SU-DHL-6 (cell line): ENCODE results near the gene TRRAP.

Experiments
- H2AFZ ChIP-seq: fragments of 200-600 bp; sonication (generic); 2 replicates; pipeline ENCODE4 v1.6.1; 2014; ENCODE audit warnings: low read depth, mild to moderate bottlenecking, moderate library complexity, mixed read lengths, antibody characterized with exemption, low read length; ENCODE audit not compliant: severe bottlenecking
- H3F3A ChIP-seq: fragments of 200-600 bp; shearing (Covaris generic); 2 replicates; pipeline ENCODE4 v1.6.0; 2016; ENCODE audit warnings: antibody characterized with exemption, mild to moderate bottlenecking; ENCODE audit not compliant: insufficient read depth
- H3K27ac ChIP-seq: fragments of 200-600 bp; sonication (generic); 2 replicates; pipeline ENCODE4 v1.5.1; 2016; ENCODE audit warnings: low read depth, mild to moderate bottlenecking, low read length, moderate library complexity, mixed read lengths
- H3K27me3 ChIP-seq: fragments of 200-600 bp; sonication (generic), shearing (Covaris generic); 2 replicates; pipeline ENCODE4 v1.6.0; 2014; ENCODE audit warnings: mild to moderate bottlenecking, low read length
- H3K36me3 ChIP-seq: fragments of 200-600 bp; sonication (generic); 2 replicates; pipeline ENCODE4 v1.6.1; 2014; ENCODE audit warnings: mild to moderate bottlenecking, low read length, mixed read lengths
- H3K4me2 ChIP-seq: fragments of 300-600, 200-600 bp; shearing (Covaris generic), sonication (generic); 2 replicates; pipeline ENCODE4 v1.6.0; 2014; ENCODE audit warnings: low read length, low read depth, mild to moderate bottlenecking; ENCODE audit not compliant: poor library complexity, severe bottlenecking
- H3K4me3 ChIP-seq: fragments of 200-600 bp; sonication (generic); 2 replicates; pipeline ENCODE4 v1.5.1; 2014; ENCODE audit warnings: antibody characterized with exemption, low read length, mild to moderate bottlenecking, mixed read lengths; ENCODE audit not compliant: insufficient read depth, poor library complexity, severe bottlenecking
- H3K79me2 ChIP-seq: fragments of 200-600 bp; sonication (generic); 2 replicates; pipeline ENCODE4 v1.6.1; 2014; ENCODE audit warnings: mild to moderate bottlenecking, low read length, moderate library complexity; ENCODE audit not compliant: insufficient read depth
- H3K9ac ChIP-seq: fragments of 200-600 bp; sonication (generic); 2 replicates; pipeline ENCODE4 v1.7.0; 2014; ENCODE audit warnings: mild to moderate bottlenecking, low read length
- H3K9me2 ChIP-seq: fragments of 200-600 bp; sonication (generic); replicated peaks from 2 replicates; pipeline ENCODE4 v1.6.1; 2014; ENCODE audit warnings: low read length; ENCODE audit not compliant: insufficient read depth
- H3K9me3 ChIP-seq: fragments of 200-600 bp; sonication (generic); 2 replicates; pipeline ENCODE4 v1.6.1; 2014; ENCODE audit warnings: low read length, mixed read lengths; ENCODE audit not compliant: insufficient read depth
- H4K20me1 ChIP-seq: fragments of 200-600 bp; sonication (generic); 2 replicates; pipeline ENCODE4 v1.6.1; 2014; ENCODE audit warnings: low read depth, mild to moderate bottlenecking, antibody characterized with exemption, low read length, moderate library complexity, mixed read lengths
- EZH2phosphoT487 ChIP-seq: fragments of 200-600 bp; sonication (generic), shearing (Covaris generic); conservative IDR thresholded peaks from 2 replicates; pipeline ENCODE4 v1.6.1; 2018; ENCODE audit warnings: mild to moderate bottlenecking, antibody characterized with exemption, low read length, moderate library complexity, mixed read lengths
- TF ChIP-seq, protein P1 (sequence below): fragments of 200-600 bp; sonication (generic); IDR thresholded peaks from one replicate; pipeline ENCODE4 v1.5.1; 2017; ENCODE audit warnings: antibody characterized with exemption, mild to moderate bottlenecking, low read length, moderate library complexity; ENCODE audit not compliant: insufficient read depth, poor library complexity, severe bottlenecking

TRRAP gene

DNA sequence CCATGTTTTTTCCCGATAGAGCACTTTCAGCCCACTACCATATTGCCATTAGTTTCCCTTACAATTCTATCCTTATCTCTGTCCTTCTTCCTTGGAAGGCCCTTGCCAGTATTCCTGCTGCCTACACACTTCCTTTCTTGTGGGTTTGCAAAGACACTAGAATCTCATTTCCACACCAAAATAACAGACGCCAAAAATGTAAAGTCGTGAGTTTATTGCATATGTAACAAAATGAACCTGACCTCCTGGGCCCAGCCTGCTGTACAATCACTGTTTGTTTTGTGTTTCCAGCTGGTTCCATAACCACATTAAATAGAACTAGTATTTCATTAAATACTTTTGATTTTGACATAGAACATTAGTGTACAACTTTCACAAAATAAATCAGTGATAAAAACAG is 148.9 kb downstream of the TRRAP start:
- Histone ChIP-seq H3K9me3 (no peaks in the 10 kb centered on the region), H3K9me2 (no peaks in the 10 kb centered on the region), H3K27me3 (no peaks in the 10 kb centered on the region), H4K20me1 (peaks cover 4% of the 10 kb centered on the region; the same call in 1 of the 2 replicates), H2AFZ (no peak overlapping the region), H3K79me2 (no peaks in the 10 kb centered on the region), H3K4me2 (no peak overlapping the region), H3K36me3 (peaks cover 9% of the 10 kb centered on the region; the same call in 1 of the 2 replicates), H3K27ac (no peak overlapping the region), H3K9ac (no peak overlapping the region), H3F3A (peaks cover 5% of the 10 kb centered on the region; the same call in 1 of the 2 replicates), H3K4me3 (no peak overlapping the region)
- TF ChIP-seq, protein P1, sequence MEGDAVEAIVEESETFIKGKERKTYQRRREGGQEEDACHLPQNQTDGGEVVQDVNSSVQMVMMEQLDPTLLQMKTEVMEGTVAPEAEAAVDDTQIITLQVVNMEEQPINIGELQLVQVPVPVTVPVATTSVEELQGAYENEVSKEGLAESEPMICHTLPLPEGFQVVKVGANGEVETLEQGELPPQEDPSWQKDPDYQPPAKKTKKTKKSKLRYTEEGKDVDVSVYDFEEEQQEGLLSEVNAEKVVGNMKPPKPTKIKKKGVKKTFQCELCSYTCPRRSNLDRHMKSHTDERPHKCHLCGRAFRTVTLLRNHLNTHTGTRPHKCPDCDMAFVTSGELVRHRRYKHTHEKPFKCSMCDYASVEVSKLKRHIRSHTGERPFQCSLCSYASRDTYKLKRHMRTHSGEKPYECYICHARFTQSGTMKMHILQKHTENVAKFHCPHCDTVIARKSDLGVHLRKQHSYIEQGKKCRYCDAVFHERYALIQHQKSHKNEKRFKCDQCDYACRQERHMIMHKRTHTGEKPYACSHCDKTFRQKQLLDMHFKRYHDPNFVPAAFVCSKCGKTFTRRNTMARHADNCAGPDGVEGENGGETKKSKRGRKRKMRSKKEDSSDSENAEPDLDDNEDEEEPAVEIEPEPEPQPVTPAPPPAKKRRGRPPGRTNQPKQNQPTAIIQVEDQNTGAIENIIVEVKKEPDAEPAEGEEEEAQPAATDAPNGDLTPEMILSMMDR, result no peak
- no peak for TF ChIP-seq EZH2phosphoT487

DNA sequence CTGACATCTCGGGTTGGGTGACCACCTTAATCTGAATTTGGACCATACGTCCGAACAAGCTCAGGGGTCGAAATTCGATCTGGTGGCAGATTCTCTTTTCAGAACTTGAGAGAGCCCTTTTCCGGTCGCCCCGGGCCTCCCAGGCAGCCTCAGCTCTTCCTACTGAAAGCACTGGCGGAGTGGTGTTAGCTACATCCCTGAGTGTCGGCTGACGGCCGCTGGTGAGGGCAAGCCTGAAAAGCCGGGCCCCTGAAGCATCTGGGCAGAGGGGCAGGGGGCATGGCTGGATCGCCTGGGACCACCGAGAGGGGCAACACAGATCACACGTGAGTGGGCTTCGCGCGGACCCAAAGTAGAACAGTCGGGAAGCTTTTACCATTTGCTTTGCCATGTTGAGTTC is 149.5 kb downstream of the TRRAP start:
- Histone ChIP-seq H3K9me3 (no peaks in the 10 kb centered on the region), H3K4me2 (no peak overlapping the region), H2AFZ (no peak overlapping the region), H3K4me3 (no peak overlapping the region), H3K9me2 (no peaks in the 10 kb centered on the region), H3K36me3 (peaks cover 9% of the 10 kb centered on the region; the same call in 1 of the 2 replicates), H3K27ac (no peak overlapping the region), H3K9ac (no peak overlapping the region), H3F3A (peaks cover 5% of the 10 kb centered on the region; the same call in 1 of the 2 replicates), H3K27me3 (no peaks in the 10 kb centered on the region), H4K20me1 (0 out of 2 replicates have a peak, but pooled peaks cover 4% of the 10 kb centered on the region), H3K79me2 (no peaks in the 10 kb centered on the region)
- TF ChIP-seq, protein P1, result no peak
- no peak for TF ChIP-seq EZH2phosphoT487

DNA sequence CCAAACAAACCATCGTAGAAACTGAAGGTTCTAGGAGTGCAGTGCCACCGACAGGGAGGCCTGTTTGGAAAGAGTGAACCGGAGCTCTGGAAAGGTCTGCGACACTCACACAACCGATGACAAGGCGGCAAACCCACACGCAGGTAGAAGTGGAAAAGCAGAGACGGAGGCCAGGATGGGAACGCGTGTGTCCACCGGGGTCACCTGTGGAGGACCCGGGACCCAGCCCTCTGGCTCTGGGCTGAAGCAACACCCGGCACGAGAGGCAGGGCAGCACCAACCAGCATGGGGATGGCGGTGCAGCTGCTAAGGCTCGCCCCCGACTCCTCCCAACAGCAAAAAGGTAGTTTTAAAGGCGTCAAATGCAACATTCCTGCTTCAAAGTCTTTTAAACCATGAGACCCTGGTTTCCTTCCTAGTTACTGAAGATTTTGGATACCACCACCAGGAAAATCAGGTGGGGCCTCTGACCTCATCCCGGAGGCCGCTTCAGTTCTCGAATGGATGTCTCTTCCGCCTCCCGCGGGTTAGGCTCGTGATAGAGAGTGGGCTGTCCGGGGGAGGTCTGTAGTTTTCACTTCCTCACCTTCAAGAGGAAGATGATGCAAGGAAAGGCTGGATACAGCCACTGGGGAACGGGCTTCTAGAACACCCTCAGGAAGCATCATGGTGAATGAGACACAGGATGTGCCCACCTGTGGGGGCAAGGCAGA is 150.1 kb downstream of the TRRAP start:
- Histone ChIP-seq H3K9ac (no peak overlapping the region), H3K27ac (no peak overlapping the region), H3K4me3 (no peak overlapping the region), H3K9me3 (no peaks in the 10 kb centered on the region), H3K27me3 (no peaks in the 10 kb centered on the region), H3K9me2 (no peaks in the 10 kb centered on the region), H2AFZ (no peak overlapping the region), H3K79me2 (no peaks in the 10 kb centered on the region), H3K36me3 (peaks cover 9% of the 10 kb centered on the region; the same call in 1 of the 2 replicates), H3K4me2 (no peak overlapping the region), H4K20me1 (no peaks in the 10 kb centered on the region), H3F3A (peaks cover 5% of the 10 kb centered on the region; the same call in 1 of the 2 replicates)
- TF ChIP-seq EZH2phosphoT487, result no peak
- TF ChIP-seq, protein P1, result no peak
